ENCODE results near the gene EVA1C.

- TF ChIP-seq CEBPB (IDR thresholded peaks at IDR 0.05): no peak
- TF ChIP-seq RAD21 (IDR thresholded peaks at IDR 0.05; ENCODE audit: low read depth): no peak
- no peak for TF ChIP-seq TEAD4 (IDR thresholded peaks at IDR 0.05)
These were observed 82.6 kb downstream of the EVA1C start for GRCh38 chr21:32494934-32495709.
